NCI-H446 treated with DMSO at 0.1 percent for 48 hours (cell line): Measurements from ENCODE around the gene ATXN7L2.

ENCODE experiments used
- DNase-seq: peaks from one replicate; lab custom pipeline; 2025; lab: John Stamatoyannopoulos, UW

Gene ATXN7L2

GRCh38 chr1:109523706-109524105 lies 40.0 kb downstream of the ATXN7L2 start:
- DNase-seq = no peak

GRCh38 chr1:109527098-109527811 lies 43.5 kb downstream of the ATXN7L2 start:
- no peak for DNase-seq

GRCh38 chr1:109527846-109528695 lies 44.4 kb downstream of the ATXN7L2 start:
- DNase-seq = peak; percentile 26

- no peak for DNase-seq
These were observed 45.0 kb downstream of the ATXN7L2 start for GRCh38 chr1:109528712-109529111.

GRCh38 chr1:109529881-109530456 lies 46.3 kb downstream of the ATXN7L2 start:
- no peak for DNase-seq

- peak; percentile 72 for DNase-seq
These were observed 46.9 kb downstream of the ATXN7L2 start for GRCh38 chr1:109530457-109531087.

- no peak for DNase-seq
These were observed 47.7 kb downstream of the ATXN7L2 start for GRCh38 chr1:109531380-109531779.

GRCh38 chr1:109531826-109532364 lies 48.2 kb downstream of the ATXN7L2 start:
- no peak for DNase-seq

- peak; percentile 50 for DNase-seq
These were observed 48.8 kb downstream of the ATXN7L2 start for GRCh38 chr1:109532365-109533136.

GRCh38 chr1:109534307-109534858 lies 50.7 kb downstream of the ATXN7L2 start:
- no peak for DNase-seq

GRCh38 chr1:109535481-109535880 lies 51.8 kb downstream of the ATXN7L2 start:
- no peak for DNase-seq

- DNase-seq = peak; percentile 67
These were observed 52.3 kb downstream of the ATXN7L2 start for GRCh38 chr1:109535971-109536491.

- no peak for DNase-seq
These were observed 53.9 kb downstream of the ATXN7L2 start for GRCh38 chr1:109537450-109538178.

- DNase-seq = no peak
These were observed 55.3 kb downstream of the ATXN7L2 start for GRCh38 chr1:109538827-109539555.

GRCh38 chr1:109539676-109540075 lies 56.0 kb downstream of the ATXN7L2 start, which contains the start of gene GPR61:
TSS of gene GPR61 (plus strand) at chr1:109539872. CDS start at chr1:109543023, 3,151 bp downstream.
- DNase-seq = no peak

- DNase-seq = no peak
These were observed 57.4 kb downstream of the ATXN7L2 start for GRCh38 chr1:109541102-109541501.
